Activated CD4-positive, alpha-beta T cell treated with anti-CD3 and anti-CD28 coated beads, Interleukin-2, amount 10 ng/mL, durations not matched to agents 24 days and 14 days (primary cell): ENCODE results near the gene ZPR1. TPM values are rescaled to one million over a fixed set of nuclear protein-coding genes. Genes with fewer than 3 reads are reported as not detected.
A peak's percentile ranks its signal among the peaks of the same experiment; 100 is the strongest.

ENCODE experiments used
- DNase-seq: peaks from one replicate; pipeline ENCODE4 v3.0.0; 2022
- H3K27ac Mint-ChIP-seq: one replicate; pipeline ENCODE4 v1.8.0; 2022; ENCODE audit warnings: mild to moderate bottlenecking, mixed read lengths
- H3K27me3 Mint-ChIP-seq: one replicate; pipeline ENCODE4 v1.8.0; 2022; ENCODE audit warnings: mixed read lengths
- H3K36me3 Mint-ChIP-seq: one replicate; pipeline ENCODE4 v1.8.0; 2022; ENCODE audit warnings: low read depth, mild to moderate bottlenecking, mixed read lengths
- H3K4me1 Mint-ChIP-seq: one replicate; pipeline ENCODE4 v1.8.0; 2021; ENCODE audit warnings: mixed read lengths
- H3K4me3 Mint-ChIP-seq: one replicate; pipeline ENCODE4 v1.8.0; 2022; ENCODE audit warnings: mild to moderate bottlenecking, moderate library complexity, mixed read lengths
- H3K9me3 Mint-ChIP-seq: one replicate; pipeline ENCODE4 v1.8.0; 2021; ENCODE audit warnings: mixed read lengths
- intact Hi-C: fragments of 100-400 bp; cut with micrococcal nuclease; formaldehyde crosslinking; loops from one replicate; pipeline ENCODE4 v1.15.1; 2023
- total RNA-seq: library from RNA; stranded (reverse); gene quantifications from 2 replicates; pipeline ENCODE4 v1.2.3, GENCODE V29; 2022

Gene ZPR1
- total RNA-seq, 1 donor from 2014 or later = 106 TPM

DNA sequence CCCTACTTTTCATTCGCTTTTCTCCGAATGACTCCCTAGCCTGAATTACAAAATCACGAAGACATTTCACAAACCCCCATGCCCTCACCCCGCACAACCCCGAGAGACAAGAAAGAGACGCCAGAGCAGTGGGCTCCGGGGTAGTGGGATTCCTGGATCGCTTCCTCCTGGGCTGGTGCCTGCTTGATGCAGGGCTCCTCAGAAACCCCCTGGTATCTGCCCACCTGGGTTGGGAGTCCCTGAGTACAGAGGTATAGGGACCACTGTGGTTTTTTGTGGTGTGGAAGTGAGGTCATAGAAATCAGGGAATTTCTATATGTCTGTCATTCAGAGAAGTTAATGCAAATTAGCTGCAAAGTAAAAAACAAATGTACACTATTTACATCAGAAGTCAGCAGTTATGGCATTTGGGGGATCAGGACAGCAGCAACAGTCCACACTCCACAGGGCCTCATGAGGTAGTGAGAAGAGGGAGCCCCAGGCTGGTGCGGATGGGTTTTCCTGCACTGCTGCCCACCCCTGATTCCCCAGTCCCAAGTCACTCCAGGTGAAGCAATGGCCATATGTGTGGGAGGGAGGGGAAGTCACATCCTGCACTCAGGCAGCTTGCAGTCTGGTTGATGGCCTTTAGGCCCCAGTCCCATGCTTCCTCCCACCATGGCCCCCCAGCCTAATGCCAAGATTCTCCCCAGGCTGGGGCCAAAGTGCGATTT, 54.6 kb downstream of the ZPR1 start:
- H3K27me3 Mint-ChIP-seq = no peaks in the 10 kb centered on the region
- no peak for DNase-seq
- H3K4me1 Mint-ChIP-seq = peaks cover 11% of the 10 kb centered on the region
- no peak overlapping the region for H3K4me3 Mint-ChIP-seq
- H3K36me3 Mint-ChIP-seq = no peaks in the 10 kb centered on the region
- intact Hi-C loops = no loop called here
- no peak overlapping the region for H3K27ac Mint-ChIP-seq
- no peaks in the 10 kb centered on the region for H3K9me3 Mint-ChIP-seq

DNA sequence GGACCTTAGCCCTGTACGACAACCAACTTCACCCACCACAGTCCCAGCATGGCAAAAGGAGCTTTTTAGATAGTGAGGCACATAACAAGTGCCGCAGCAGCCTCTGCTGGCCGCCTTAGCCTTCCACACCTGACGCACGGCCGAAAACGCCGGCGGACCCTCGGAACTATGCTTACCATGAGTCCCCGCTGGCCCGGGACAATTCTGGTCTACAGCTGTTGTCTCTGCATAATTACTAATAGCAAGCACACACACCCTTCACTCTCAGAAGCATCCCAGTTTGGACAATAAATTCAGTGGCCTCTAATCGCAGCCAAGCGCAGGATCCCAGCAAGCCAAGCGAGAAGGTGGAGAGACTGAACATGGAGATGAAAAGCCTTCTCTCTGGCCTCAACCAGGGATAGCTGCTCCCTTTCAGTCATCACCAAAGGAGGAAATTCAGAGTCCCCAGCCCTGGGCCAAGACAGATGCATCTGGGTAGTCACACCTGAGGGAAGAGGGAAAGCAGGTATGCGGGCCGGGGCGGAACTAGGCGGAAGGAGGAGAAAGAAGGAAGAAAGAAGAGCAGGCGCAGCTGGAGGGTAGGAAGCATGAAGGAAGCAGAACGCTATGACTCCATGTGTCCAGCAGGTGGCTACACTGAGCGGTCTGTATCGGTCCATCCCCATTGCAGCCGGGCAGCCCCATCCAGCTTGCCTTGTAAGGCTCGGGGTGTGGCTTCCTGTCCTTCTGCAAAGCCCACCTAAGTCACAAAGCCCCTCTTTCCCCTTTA, 55.4 kb downstream of the ZPR1 start:
- H3K4me1 Mint-ChIP-seq = peaks cover 11% of the 10 kb centered on the region
- H3K36me3 Mint-ChIP-seq = no peaks in the 10 kb centered on the region
- no peaks in the 10 kb centered on the region for H3K9me3 Mint-ChIP-seq
- no peak overlapping the region for H3K27ac Mint-ChIP-seq
- no peak overlapping the region for H3K4me3 Mint-ChIP-seq
- peak; percentile 86 for DNase-seq
- H3K27me3 Mint-ChIP-seq = no peaks in the 10 kb centered on the region
- intact Hi-C loops = loop anchor here (1.0 kb wide), 1 partner anchor 374 kb away; no protein-coding TSS in a partner anchor

DNA sequence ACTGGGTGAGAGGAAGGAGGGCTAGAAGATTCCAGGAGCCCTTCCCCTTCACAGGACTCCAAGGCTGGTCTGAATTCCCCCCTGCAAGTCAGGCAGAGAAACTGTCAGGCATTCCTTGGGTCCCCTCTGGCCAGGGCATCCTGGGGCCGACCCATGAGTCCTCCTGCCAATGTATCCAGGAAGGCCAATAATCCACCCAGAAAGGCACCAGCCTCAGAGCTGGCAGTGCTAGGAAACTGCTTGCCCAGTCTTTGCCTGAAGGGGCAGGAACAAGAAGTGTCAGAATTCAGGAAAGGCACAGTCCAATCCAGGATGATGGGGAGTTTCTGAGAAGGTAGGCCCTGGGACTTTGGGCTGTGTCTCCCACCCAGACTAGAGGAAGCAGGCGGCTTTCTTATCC, 56.0 kb downstream of the ZPR1 start:
- no peak for DNase-seq
- H3K9me3 Mint-ChIP-seq = no peaks in the 10 kb centered on the region
- no peaks in the 10 kb centered on the region for H3K36me3 Mint-ChIP-seq
- H3K4me1 Mint-ChIP-seq = peaks cover 11% of the 10 kb centered on the region
- no peak overlapping the region for H3K27ac Mint-ChIP-seq
- no peaks in the 10 kb centered on the region for H3K27me3 Mint-ChIP-seq
- intact Hi-C loops = loop anchor here (1.0 kb wide), 1 partner anchor 374 kb away; no protein-coding TSS in a partner anchor
- no peak overlapping the region for H3K4me3 Mint-ChIP-seq

DNA sequence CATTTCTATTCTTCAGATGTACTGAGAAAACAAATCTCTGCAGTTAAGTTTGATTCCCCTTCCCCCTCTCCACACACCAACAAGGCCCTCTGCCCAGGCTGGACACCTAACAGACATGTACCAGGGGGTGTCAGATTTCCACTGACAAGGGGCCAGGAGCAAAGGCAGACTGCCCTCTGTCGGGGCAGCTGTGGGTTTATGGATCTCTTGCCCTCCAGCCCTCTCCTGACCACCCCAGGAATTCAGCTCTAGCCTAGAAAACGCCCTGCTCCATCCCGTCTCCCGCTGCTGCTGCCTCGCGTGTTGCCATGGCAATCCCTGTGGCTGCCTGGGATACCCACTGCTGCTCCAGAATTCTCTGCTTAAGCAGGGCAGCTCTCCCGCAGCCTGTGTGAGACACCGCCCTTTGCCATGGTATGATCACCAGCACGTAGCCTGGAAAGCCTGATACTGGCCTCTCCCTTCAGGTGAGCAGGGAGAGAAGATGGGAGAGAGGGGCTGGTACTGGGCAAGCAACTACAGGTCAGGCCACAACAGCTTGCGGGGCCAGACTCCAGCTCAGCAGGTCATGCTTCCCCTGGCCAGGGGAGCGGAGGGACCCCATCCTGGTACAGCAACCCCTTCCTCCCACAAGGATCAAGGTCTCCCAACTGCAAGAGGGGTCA, 56.6 kb downstream of the ZPR1 start:
- no peak overlapping the region for H3K27ac Mint-ChIP-seq
- H3K9me3 Mint-ChIP-seq = no peaks in the 10 kb centered on the region
- DNase-seq = no peak
- peaks cover 11% of the 10 kb centered on the region for H3K4me1 Mint-ChIP-seq
- no peak overlapping the region for H3K4me3 Mint-ChIP-seq
- no peaks in the 10 kb centered on the region for H3K36me3 Mint-ChIP-seq
- intact Hi-C loops = no loop called here
- no peaks in the 10 kb centered on the region for H3K27me3 Mint-ChIP-seq

DNA sequence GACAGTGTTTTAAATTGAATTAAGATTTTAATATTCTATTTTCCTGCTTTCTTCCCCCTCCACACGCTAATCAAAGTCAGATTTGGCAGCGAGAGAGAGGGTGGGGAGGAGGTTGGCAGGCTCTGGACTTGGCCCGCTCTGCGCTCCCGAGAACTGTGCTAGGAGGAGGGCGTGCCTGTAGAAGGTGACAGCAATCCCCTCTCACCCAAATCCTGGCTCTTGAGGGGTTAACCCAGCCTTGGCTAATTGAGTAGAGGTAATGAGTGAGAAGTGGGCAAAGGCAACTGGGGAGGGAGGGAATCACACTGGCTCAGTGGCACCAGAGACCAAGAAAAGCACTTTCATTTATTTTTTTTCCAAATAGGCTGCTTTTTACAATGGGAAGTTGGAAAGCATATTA, 57.2 kb downstream of the ZPR1 start:
- Mint-ChIP-seq H3K27ac (no peak overlapping the region), H3K4me1 (peaks cover 11% of the 10 kb centered on the region), H3K9me3 (no peaks in the 10 kb centered on the region), H3K4me3 (no peak overlapping the region), H3K36me3 (no peaks in the 10 kb centered on the region), H3K27me3 (no peaks in the 10 kb centered on the region)
- intact Hi-C loops = no loop called here
- no peak for DNase-seq

DNA sequence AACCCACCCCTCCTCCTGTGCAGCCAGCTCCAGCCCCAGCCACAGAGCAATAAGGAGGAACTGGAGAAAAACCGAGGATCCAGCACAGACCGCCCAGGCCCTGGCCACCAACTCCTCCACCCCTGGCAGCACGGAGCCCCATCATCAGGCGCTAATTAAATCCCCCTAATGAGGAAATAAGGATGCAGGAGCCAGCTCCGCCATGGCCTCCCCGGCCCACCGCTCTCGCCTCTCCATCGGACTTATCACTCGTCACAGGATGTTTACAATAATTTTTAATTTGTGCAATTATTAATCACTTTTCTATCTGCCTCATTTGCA, 57.6 kb downstream of the ZPR1 start:
- no peak overlapping the region for H3K27ac Mint-ChIP-seq
- H3K36me3 Mint-ChIP-seq = no peaks in the 10 kb centered on the region
- intact Hi-C loops = no loop called here
- peaks cover 11% of the 10 kb centered on the region for H3K4me1 Mint-ChIP-seq
- H3K9me3 Mint-ChIP-seq = no peaks in the 10 kb centered on the region
- no peak for DNase-seq
- no peak overlapping the region for H3K4me3 Mint-ChIP-seq
- no peaks in the 10 kb centered on the region for H3K27me3 Mint-ChIP-seq

DNA sequence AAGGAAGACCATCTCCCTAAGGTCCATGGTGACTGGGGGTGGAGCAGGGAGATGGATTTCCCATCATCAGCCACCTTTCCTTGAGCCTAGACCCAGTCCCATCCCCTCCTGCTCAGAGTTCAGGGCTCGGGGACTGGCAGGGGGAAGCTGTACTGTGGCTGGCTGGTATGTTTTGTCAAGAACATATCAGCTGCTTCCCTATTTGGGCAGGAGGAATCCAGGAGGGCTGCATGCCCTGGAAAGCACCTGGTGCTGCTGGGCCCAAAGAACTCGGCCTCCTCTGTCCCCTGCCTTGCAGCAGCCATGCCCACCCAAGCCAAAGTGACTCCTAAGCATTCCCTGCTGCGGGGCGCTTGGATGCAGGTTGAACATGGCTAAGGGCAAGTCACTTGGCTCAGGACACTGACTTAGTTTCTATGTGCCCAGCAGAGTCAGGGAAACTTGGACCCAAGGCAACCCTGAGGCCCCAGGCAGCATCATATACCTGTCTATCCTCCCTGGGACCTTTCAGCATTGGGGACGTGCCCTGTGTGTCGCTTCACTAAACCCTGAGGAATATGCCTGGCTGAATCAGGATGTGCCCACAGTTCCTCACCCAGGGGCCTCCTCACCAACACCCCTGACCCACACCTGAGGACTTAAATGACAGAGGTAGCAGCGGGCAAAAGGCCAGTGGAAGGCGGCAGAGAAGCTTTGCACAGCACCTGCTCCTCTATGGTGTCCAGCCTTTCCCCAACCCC, 58.2 kb downstream of the ZPR1 start:
- peaks cover 11% of the 10 kb centered on the region for H3K4me1 Mint-ChIP-seq
- H3K36me3 Mint-ChIP-seq = no peaks in the 10 kb centered on the region
- intact Hi-C loops = no loop called here
- no peak overlapping the region for H3K4me3 Mint-ChIP-seq
- no peaks in the 10 kb centered on the region for H3K9me3 Mint-ChIP-seq
- no peak for DNase-seq
- H3K27ac Mint-ChIP-seq = no peak overlapping the region
- no peaks in the 10 kb centered on the region for H3K27me3 Mint-ChIP-seq

DNA sequence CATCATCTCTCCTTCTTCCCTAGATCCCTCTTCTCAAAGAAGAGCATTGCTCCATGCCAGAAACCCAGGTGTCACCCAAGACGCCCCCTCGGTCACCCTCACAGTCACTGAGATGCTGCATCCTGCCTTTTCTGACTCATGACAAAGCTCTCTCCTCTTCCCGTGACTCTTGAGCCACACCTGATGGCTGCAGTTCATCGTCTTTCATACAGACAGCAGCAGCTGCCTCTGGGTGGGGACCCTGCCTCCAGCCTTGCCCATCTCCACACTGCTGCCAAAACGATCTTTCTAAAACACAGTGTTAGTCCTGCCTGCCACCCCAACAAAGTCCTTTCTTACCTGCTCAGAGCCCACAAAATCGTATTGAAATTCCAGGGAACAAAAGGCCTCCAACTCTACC, 59.8 kb downstream of the ZPR1 start:
- DNase-seq = no peak
- no peak overlapping the region for H3K4me3 Mint-ChIP-seq
- H3K9me3 Mint-ChIP-seq = no peaks in the 10 kb centered on the region
- H3K27ac Mint-ChIP-seq = no peak overlapping the region
- H3K4me1 Mint-ChIP-seq = peaks cover 3% of the 10 kb centered on the region
- intact Hi-C loops = no loop called here
- peaks cover 2% of the 10 kb centered on the region for H3K27me3 Mint-ChIP-seq
- H3K36me3 Mint-ChIP-seq = no peaks in the 10 kb centered on the region

DNA sequence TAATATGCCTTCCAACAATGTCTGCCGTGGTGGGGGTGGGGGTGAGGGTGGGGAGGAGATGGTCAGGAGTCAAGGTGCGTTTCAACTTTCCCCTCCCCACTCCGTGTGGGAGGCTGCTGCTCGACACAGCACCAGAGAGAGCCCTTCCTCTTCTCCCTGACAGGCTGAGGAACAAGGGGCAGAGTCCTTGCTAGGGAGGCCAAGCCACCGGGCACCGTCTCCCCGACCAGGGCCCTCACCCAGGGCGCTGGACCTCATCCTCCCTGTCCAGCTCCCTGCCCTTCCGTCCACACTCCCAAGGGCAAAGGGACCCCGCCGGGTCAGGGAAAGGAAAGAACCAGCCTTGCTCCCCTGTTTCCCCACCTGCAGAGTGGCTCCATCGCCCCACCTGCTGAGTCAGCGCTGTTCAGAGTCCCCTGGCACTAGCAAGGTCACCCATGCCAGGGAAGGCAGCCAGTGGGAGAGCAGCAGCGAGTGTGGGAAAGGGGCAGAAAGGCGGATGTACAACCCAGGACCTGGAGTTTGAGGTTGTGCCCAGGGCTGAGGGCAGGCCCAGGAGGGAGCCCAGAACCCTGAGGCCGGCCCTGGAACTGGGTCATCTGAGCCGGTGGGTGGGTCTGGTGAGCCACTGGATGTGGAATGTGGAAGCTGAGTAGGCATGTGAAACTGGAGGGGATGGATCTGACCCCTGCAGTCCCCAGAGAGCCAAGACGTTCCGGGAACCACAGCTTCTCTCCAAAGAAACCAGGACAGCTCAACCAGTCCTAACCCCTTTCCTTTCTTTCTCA, 62.2 kb downstream of the ZPR1 start:
- DNase-seq = no peak
- no peaks in the 10 kb centered on the region for H3K9me3 Mint-ChIP-seq
- H3K36me3 Mint-ChIP-seq = no peaks in the 10 kb centered on the region
- intact Hi-C loops = no loop called here
- no peaks in the 10 kb centered on the region for H3K4me1 Mint-ChIP-seq
- H3K27ac Mint-ChIP-seq = no peak overlapping the region
- peaks cover 3% of the 10 kb centered on the region for H3K27me3 Mint-ChIP-seq
- H3K4me3 Mint-ChIP-seq = no peak overlapping the region

DNA sequence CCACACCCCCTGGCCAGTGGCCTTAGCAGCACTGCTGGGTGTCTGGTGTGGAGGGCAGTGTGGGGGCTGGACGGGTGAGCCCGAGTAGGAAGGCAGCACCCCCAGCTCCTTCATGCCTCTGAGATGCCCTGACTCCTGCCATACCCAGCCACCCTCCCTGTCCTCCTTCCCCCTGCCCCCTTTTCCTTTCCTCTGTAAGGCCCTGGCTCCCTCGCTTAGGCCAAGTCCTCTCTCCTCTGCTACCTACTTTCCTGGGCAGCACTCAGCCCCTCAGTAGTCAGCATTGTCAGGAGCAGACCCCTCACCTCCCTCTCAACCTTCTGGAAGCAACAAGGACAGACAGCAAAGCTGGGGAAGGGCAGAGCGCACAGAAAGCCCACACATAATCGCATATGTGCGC, 63.0 kb downstream of the ZPR1 start:
- H3K4me3 Mint-ChIP-seq = no peak overlapping the region
- no peaks in the 10 kb centered on the region for H3K4me1 Mint-ChIP-seq
- no peak for DNase-seq
- H3K9me3 Mint-ChIP-seq = no peaks in the 10 kb centered on the region
- H3K27ac Mint-ChIP-seq = no peak overlapping the region
- H3K27me3 Mint-ChIP-seq = peaks cover 3% of the 10 kb centered on the region
- no peaks in the 10 kb centered on the region for H3K36me3 Mint-ChIP-seq
- intact Hi-C loops = no loop called here

Other genes with a start within 250 kb of the ZPR1 start
- gene BUD13, start 15.0 kb downstream of the ZPR1 start, total RNA-seq = 31.5 and 33.2 TPM in 2 replicates
- gene APOA5, start 3.9 kb upstream of the ZPR1 start, total RNA-seq = not detected in 2 replicates
- gene APOA4, start 35.3 kb upstream of the ZPR1 start, total RNA-seq = not detected in 2 replicates
- not detected in 2 replicates for gene APOC3, start 41.9 kb upstream of the ZPR1 start, total RNA-seq
- gene APOA1, start 49.6 kb upstream of the ZPR1 start, total RNA-seq = 0.36 TPM in 1 of 2 replicates, not detected in the other